ENCODE measurements around the gene NBEA.

Gene NBEA

DNA sequence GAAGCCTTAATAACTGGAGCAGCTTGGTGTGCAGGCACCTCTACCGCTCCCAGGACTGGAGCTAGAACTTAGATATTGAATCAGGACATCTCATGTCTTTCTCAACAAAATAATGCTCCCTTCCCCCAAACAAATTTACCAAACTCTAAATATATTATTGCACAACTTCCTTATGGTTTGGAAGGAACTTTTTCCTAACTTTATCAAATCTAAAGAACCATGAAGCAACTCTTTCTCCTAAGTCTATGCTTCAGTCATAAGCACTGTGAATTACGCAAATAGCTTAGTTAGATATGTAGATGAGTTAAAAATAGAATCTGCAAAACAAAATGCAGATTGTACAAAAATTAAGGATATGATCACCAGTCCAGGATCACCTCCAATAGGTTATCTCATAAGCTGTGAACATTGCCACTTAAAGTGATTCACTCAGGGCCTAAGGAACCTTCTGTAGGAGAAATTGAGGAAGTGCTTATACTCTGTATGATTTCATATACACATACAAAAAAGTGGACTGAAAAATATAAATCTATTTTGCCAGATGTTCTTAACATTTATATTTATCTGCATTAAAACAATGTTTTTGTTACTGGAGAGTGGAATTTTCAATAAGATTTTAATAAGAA lies 554.8 kb downstream of the NBEA start:
- no peak overlapping the region for H3K4ac ChIP-seq (ENCODE audit: low read depth in 1 of 2, low read length in 2 of 2)
- H3K36me3 ChIP-seq (ENCODE audit: control insufficient read depth in 1 of 2, insufficient read depth in 2 of 2, low read depth in 1 of 2, low read length in 2 of 2) = no peaks in the 10 kb centered on the region
- no peak overlapping the region for H3K4me2 ChIP-seq (ENCODE audit: low read length, poor library complexity, severe bottlenecking)
- H3K27me3 ChIP-seq (ENCODE audit: control insufficient read depth in 1 of 2, insufficient read depth in 1 of 2, low read length in 2 of 2) = no peaks in the 10 kb centered on the region
- no peak overlapping the region for H4K91ac ChIP-seq (ENCODE audit: low read length)
- H3K4me1 ChIP-seq (ENCODE audit: control insufficient read depth, insufficient read depth, low read depth, low read length) = no peaks in the 10 kb centered on the region
- H2AK5ac ChIP-seq (ENCODE audit: low read length, severe bottlenecking) = no peak overlapping the region
- H2BK12ac ChIP-seq (ENCODE audit: low read length in 2 of 2) = no peak overlapping the region
- no peak overlapping the region for H3K27ac ChIP-seq (ENCODE audit: low read length, poor library complexity, severe bottlenecking)
- no peak overlapping the region for H2BK5ac ChIP-seq (ENCODE audit: low read depth, low read length, poor library complexity, severe bottlenecking)
- 100% methylated on average over 1 of the region's 2 CpGs for WGBS
- no peaks in the 10 kb centered on the region for H3K9me3 ChIP-seq (ENCODE audit: control insufficient read depth, low read length)
- no peak overlapping the region for H2BK120ac ChIP-seq (ENCODE audit: low read depth, low read length)
- DNase-seq = no peak
- H4K8ac ChIP-seq (ENCODE audit: low read length) = no peak overlapping the region
- H3K14ac ChIP-seq (ENCODE audit: low read length in 2 of 2) = no peak overlapping the region
- no peak overlapping the region for H3K18ac ChIP-seq (ENCODE audit: low read depth in 1 of 2, low read length in 2 of 2)
- no peak overlapping the region for H3K4me3 ChIP-seq (ENCODE audit: insufficient read depth in 1 of 2, low read depth in 1 of 2, low read length in 2 of 2)
- no peaks in the 10 kb centered on the region for H3K79me1 ChIP-seq (replicated peaks; ENCODE audit: low read length, poor library complexity, severe bottlenecking)
- H2AFZ ChIP-seq (ENCODE audit: low read depth, low read length) = no peak overlapping the region
- no peak overlapping the region for H3K23ac ChIP-seq (ENCODE audit: low read length in 2 of 2)
- H2BK15ac ChIP-seq (ENCODE audit: low read depth, poor library complexity, severe bottlenecking) = no peak overlapping the region
- no peak overlapping the region for H3K9ac ChIP-seq (ENCODE audit: low read length)

DNA sequence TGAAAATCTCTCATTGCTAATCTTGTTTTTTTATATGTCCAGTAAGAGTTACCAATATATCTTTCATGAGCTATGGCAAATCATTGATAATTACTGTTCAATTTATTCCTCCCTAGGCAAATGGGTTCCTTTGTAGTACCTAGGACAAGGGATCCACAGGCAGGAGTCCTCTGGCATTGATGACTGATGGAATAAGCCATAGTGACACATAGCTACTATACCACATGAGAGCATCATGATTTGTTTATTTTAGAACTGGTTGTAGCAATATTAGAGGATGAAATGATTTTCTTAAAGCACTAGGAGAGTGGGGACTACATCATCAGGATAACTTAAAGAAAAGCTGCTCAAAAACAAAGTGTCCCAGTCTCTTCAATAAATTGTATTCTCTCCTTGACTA lies 556.2 kb downstream of the NBEA start:
- H2AFZ ChIP-seq (ENCODE audit: low read depth, low read length) = no peak overlapping the region
- no peak overlapping the region for H2BK120ac ChIP-seq (ENCODE audit: low read depth, low read length)
- H3K27me3 ChIP-seq (ENCODE audit: control insufficient read depth in 1 of 2, insufficient read depth in 1 of 2, low read length in 2 of 2) = no peaks in the 10 kb centered on the region
- H2BK5ac ChIP-seq (ENCODE audit: low read depth, low read length, poor library complexity, severe bottlenecking) = no peak overlapping the region
- H2BK12ac ChIP-seq (ENCODE audit: low read length in 2 of 2) = no peak overlapping the region
- no peak overlapping the region for H4K8ac ChIP-seq (ENCODE audit: low read length)
- H2BK15ac ChIP-seq (ENCODE audit: low read depth, poor library complexity, severe bottlenecking) = no peak overlapping the region
- H3K27ac ChIP-seq (ENCODE audit: low read length, poor library complexity, severe bottlenecking) = no peak overlapping the region
- H3K79me1 ChIP-seq (replicated peaks; ENCODE audit: low read length, poor library complexity, severe bottlenecking) = no peaks in the 10 kb centered on the region
- H3K23ac ChIP-seq (ENCODE audit: low read length in 2 of 2) = no peak overlapping the region
- H3K9me3 ChIP-seq (ENCODE audit: control insufficient read depth, low read length) = no peaks in the 10 kb centered on the region
- H4K91ac ChIP-seq (ENCODE audit: low read length) = no peak overlapping the region
- H2AK5ac ChIP-seq (ENCODE audit: low read length, severe bottlenecking) = no peak overlapping the region
- no peak overlapping the region for H3K14ac ChIP-seq (ENCODE audit: low read length in 2 of 2)
- no peak overlapping the region for H3K4ac ChIP-seq (ENCODE audit: low read depth in 1 of 2, low read length in 2 of 2)
- H3K4me3 ChIP-seq (ENCODE audit: insufficient read depth in 1 of 2, low read depth in 1 of 2, low read length in 2 of 2) = no peak overlapping the region
- no peaks in the 10 kb centered on the region for H3K36me3 ChIP-seq (ENCODE audit: control insufficient read depth in 1 of 2, insufficient read depth in 2 of 2, low read depth in 1 of 2, low read length in 2 of 2)
- DNase-seq = no peak
- no peak overlapping the region for H3K4me2 ChIP-seq (ENCODE audit: low read length, poor library complexity, severe bottlenecking)
- H3K18ac ChIP-seq (ENCODE audit: low read depth in 1 of 2, low read length in 2 of 2) = no peak overlapping the region
- no peaks in the 10 kb centered on the region for H3K4me1 ChIP-seq (ENCODE audit: control insufficient read depth, insufficient read depth, low read depth, low read length)
- no peak overlapping the region for H3K9ac ChIP-seq (ENCODE audit: low read length)

DNA sequence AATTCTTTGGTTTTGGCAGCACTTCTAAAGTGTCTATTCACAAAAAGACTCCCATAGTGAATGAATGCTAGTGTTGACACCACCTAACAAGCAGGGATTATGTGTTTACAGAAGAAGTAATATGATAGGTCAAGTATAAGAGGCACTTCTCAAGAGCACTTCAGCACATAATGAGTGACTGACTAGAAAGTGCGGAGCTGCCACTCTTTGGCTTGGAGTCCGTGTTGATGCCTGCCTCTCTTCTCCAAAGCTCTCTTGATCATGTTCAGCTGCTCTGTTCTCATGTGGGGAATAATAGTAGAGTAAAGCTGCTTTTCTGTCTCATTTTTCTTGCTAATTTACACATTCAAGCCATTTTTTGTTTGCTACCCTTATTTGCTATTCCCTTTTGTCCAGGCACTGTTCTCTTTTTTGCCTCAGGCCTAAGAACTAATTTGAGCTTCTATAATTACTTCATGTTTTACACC lies 557.2 kb downstream of the NBEA start:
- H3K36me3 ChIP-seq (ENCODE audit: control insufficient read depth in 1 of 2, insufficient read depth in 2 of 2, low read depth in 1 of 2, low read length in 2 of 2) = no peaks in the 10 kb centered on the region
- H2AFZ ChIP-seq (ENCODE audit: low read depth, low read length) = no peak overlapping the region
- H2BK120ac ChIP-seq (ENCODE audit: low read depth, low read length) = no peak overlapping the region
- no peak overlapping the region for H2BK15ac ChIP-seq (ENCODE audit: low read depth, poor library complexity, severe bottlenecking)
- no peak overlapping the region for H3K4ac ChIP-seq (ENCODE audit: low read depth in 1 of 2, low read length in 2 of 2)
- no peak overlapping the region for H3K18ac ChIP-seq (ENCODE audit: low read depth in 1 of 2, low read length in 2 of 2)
- no peak overlapping the region for H3K14ac ChIP-seq (ENCODE audit: low read length in 2 of 2)
- H4K8ac ChIP-seq (ENCODE audit: low read length) = no peak overlapping the region
- no peak overlapping the region for H2BK5ac ChIP-seq (ENCODE audit: low read depth, low read length, poor library complexity, severe bottlenecking)
- DNase-seq = no peak
- H3K4me3 ChIP-seq (ENCODE audit: insufficient read depth in 1 of 2, low read depth in 1 of 2, low read length in 2 of 2) = no peak overlapping the region
- H3K4me1 ChIP-seq (ENCODE audit: control insufficient read depth, insufficient read depth, low read depth, low read length) = no peaks in the 10 kb centered on the region
- no peak overlapping the region for H2AK5ac ChIP-seq (ENCODE audit: low read length, severe bottlenecking)
- H3K4me2 ChIP-seq (ENCODE audit: low read length, poor library complexity, severe bottlenecking) = no peak overlapping the region
- H3K9ac ChIP-seq (ENCODE audit: low read length) = no peak overlapping the region
- H3K79me1 ChIP-seq (replicated peaks; ENCODE audit: low read length, poor library complexity, severe bottlenecking) = no peaks in the 10 kb centered on the region
- H2BK12ac ChIP-seq (ENCODE audit: low read length in 2 of 2) = no peak overlapping the region
- 51% methylated on average over 2 of the region's 2 CpGs for WGBS
- H4K91ac ChIP-seq (ENCODE audit: low read length) = no peak overlapping the region
- no peaks in the 10 kb centered on the region for H3K27me3 ChIP-seq (ENCODE audit: control insufficient read depth in 1 of 2, insufficient read depth in 1 of 2, low read length in 2 of 2)
- H3K9me3 ChIP-seq (ENCODE audit: control insufficient read depth, low read length) = no peaks in the 10 kb centered on the region
- no peak overlapping the region for H3K27ac ChIP-seq (ENCODE audit: low read length, poor library complexity, severe bottlenecking)
- H3K23ac ChIP-seq (ENCODE audit: low read length in 2 of 2) = no peak overlapping the region

DNA sequence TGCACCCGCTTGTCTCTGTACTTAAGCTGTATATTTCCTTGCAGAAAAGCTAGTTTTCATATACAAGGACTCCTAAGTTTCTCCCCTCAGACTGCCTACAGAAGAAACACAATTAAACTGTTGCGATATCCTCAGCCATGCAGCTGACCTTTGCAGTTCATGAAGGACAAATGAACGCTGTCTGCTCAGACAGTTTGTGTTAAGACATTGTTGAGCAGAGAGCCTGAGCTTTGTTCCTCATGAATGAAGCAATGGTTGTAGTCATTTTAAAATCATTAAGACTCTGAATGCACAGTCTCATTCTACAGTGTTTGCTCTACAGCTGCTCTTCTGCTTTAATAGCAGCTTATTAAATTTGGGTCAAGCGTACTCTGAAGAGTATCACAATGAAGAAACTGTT lies 557.6 kb downstream of the NBEA start:
- H3K4ac ChIP-seq (ENCODE audit: low read depth in 1 of 2, low read length in 2 of 2) = no peak overlapping the region
- no peaks in the 10 kb centered on the region for H3K36me3 ChIP-seq (ENCODE audit: control insufficient read depth in 1 of 2, insufficient read depth in 2 of 2, low read depth in 1 of 2, low read length in 2 of 2)
- no peaks in the 10 kb centered on the region for H3K79me1 ChIP-seq (replicated peaks; ENCODE audit: low read length, poor library complexity, severe bottlenecking)
- no peak overlapping the region for H3K14ac ChIP-seq (ENCODE audit: low read length in 2 of 2)
- H3K4me3 ChIP-seq (ENCODE audit: insufficient read depth in 1 of 2, low read depth in 1 of 2, low read length in 2 of 2) = no peak overlapping the region
- no peak overlapping the region for H2BK12ac ChIP-seq (ENCODE audit: low read length in 2 of 2)
- 86% methylated on average over 4 of the region's 4 CpGs for WGBS
- DNase-seq = no peak
- H3K27me3 ChIP-seq (ENCODE audit: control insufficient read depth in 1 of 2, insufficient read depth in 1 of 2, low read length in 2 of 2) = no peaks in the 10 kb centered on the region
- no peak overlapping the region for H2AFZ ChIP-seq (ENCODE audit: low read depth, low read length)
- H3K27ac ChIP-seq (ENCODE audit: low read length, poor library complexity, severe bottlenecking) = no peak overlapping the region
- no peak overlapping the region for H2BK15ac ChIP-seq (ENCODE audit: low read depth, poor library complexity, severe bottlenecking)
- no peak overlapping the region for H2BK5ac ChIP-seq (ENCODE audit: low read depth, low read length, poor library complexity, severe bottlenecking)
- H3K9ac ChIP-seq (ENCODE audit: low read length) = no peak overlapping the region
- no peak overlapping the region for H4K8ac ChIP-seq (ENCODE audit: low read length)
- no peak overlapping the region for H3K18ac ChIP-seq (ENCODE audit: low read depth in 1 of 2, low read length in 2 of 2)
- no peak overlapping the region for H4K91ac ChIP-seq (ENCODE audit: low read length)
- H3K9me3 ChIP-seq (ENCODE audit: control insufficient read depth, low read length) = no peaks in the 10 kb centered on the region
- no peak overlapping the region for H2AK5ac ChIP-seq (ENCODE audit: low read length, severe bottlenecking)
- H3K4me1 ChIP-seq (ENCODE audit: control insufficient read depth, insufficient read depth, low read depth, low read length) = no peaks in the 10 kb centered on the region
- no peak overlapping the region for H2BK120ac ChIP-seq (ENCODE audit: low read depth, low read length)
- no peak overlapping the region for H3K4me2 ChIP-seq (ENCODE audit: low read length, poor library complexity, severe bottlenecking)
- no peak overlapping the region for H3K23ac ChIP-seq (ENCODE audit: low read length in 2 of 2)

All from mesenchymal stem cell (in vitro differentiated cells and primary cell).